Stomach (tissue), 9 donors: ENCODE measurements around the gene SLC6A17. TPM values are rescaled to one million over a fixed set of nuclear protein-coding genes. Genes with fewer than 3 reads are reported as not detected.

Experiments
- DNase-seq, 2 donors: peaks; one replicate each; pipeline versions ENCODE4 v3.0.0 to v3.0.0-alpha.2; 2013 to 2019
- H3K27ac ChIP-seq, 5 donors: fragments of 200-600 bp in 4 of 5; sonication (generic) in 4 of 5; one replicate each; pipeline ENCODE4 v1.5.1; 2013 to 2019; ENCODE audit warnings: mild to moderate bottlenecking in 1 of 5, moderate library complexity in 1 of 5
- H3K27me3 ChIP-seq, 3 donors: fragments of 200-600 bp; sonication (generic); one replicate each; pipeline ENCODE4 v1.5.1; 2017 to 2019; ENCODE audit warnings: mixed run types in 1 of 3
- H3K36me3 ChIP-seq, 4 donors: fragments of 200-600 bp; sonication (generic); 1 replicate in 3 of 4; 2 replicates in 1 of 4; pipeline ENCODE4 v1.5.1; 2016 to 2019
- H3K4me1 ChIP-seq, 4 donors: fragments of 200-600 bp; sonication (generic); one replicate each; pipeline ENCODE4 v1.5.1; 2016 to 2019
- H3K4me3 ChIP-seq, 4 donors: fragments of 200-600 bp; sonication (generic) in 3 of 4; one replicate each; pipeline ENCODE4 v1.5.1; 2016 to 2019; ENCODE audit warnings: mild to moderate bottlenecking in 1 of 4
- H3K9me3 ChIP-seq, 4 donors: fragments of 200-600 bp; sonication (generic); one replicate each; pipeline ENCODE4 v1.5.1; 2016 to 2019
- EP300 ChIP-seq: sonication (generic); formaldehyde crosslinking; IDR thresholded peaks from one replicate; pipeline ENCODE4 v1.6.1; 2017; ENCODE audit warnings: antibody characterized with exemption
- POLR2A ChIP-seq, 4 donors: fragments of 450-650 bp; IDR thresholded peaks; one replicate each; pipeline ENCODE4 v1.6.1; 2016; ENCODE audit warnings: antibody characterized with exemption in 4 of 4, control low read depth in 2 of 4, mild to moderate bottlenecking in 1 of 4, moderate library complexity in 1 of 4
- POLR2AphosphoS5 ChIP-seq, 3 donors: sonication (generic); formaldehyde crosslinking; IDR thresholded peaks; one replicate each; pipeline ENCODE4 v1.6.1; 2016; ENCODE audit warnings: antibody characterized with exemption in 3 of 3
- WGBS, 5 donors: extraction: QIAGEN DNeasy Blood & Tissue Kit in 3 of 5; methylation state at CpG; one replicate each; pipeline versions ENCODE4 v1.1.5 to v1.1.7; 2013 to 2018; 5-methylcytosine and 5-hydroxymethylcytosine counted together
- intact Hi-C: fragments of 100-400 bp; cut with DNase I; formaldehyde crosslinking; loops from one replicate; pipeline ENCODE4 v1.15.1; 2023; ENCODE audit warnings: low total_unique reads
- polyA plus RNA-seq, 3 donors: library from polyadenylated mRNA; stranded (reverse); fragments of 200-250 nt; gene quantifications; one replicate each; pipeline ENCODE4 v1.2.3, GENCODE V29; 2013
- total RNA-seq, 5 donors: library from RNA; depleted of rRNA; stranded (reverse); fragments of >200 nt; gene quantifications; one replicate each; pipeline versions ENCODE4 v1.1.0 to v1.2.3, GENCODE V29; 2014 to 2016
- TF ChIP-seq, protein P1 (sequence below), 7 experiments: fragments of 450-650 bp in 4 of 7; fragments of 200-600 bp in 3 of 7; sonication (generic) in 3 of 7; IDR thresholded peaks; one replicate each; pipeline ENCODE4 v1.5.1; 2016 to 2019; ENCODE audit warnings: antibody characterized with exemption in 7 of 7, control low read depth in 2 of 7, mild to moderate bottlenecking in 1 of 7
- donor health status: healthy with polysubstance abuse.
- donor health status: Bipolar disorder and iron deficiency.
- donor health status: healthy.

The SLC6A17 gene
- total and polyA plus RNA-seq, 8 donors, result 0.08 to 0.37 (median 0.14) TPM; not detected in 3

DNA sequence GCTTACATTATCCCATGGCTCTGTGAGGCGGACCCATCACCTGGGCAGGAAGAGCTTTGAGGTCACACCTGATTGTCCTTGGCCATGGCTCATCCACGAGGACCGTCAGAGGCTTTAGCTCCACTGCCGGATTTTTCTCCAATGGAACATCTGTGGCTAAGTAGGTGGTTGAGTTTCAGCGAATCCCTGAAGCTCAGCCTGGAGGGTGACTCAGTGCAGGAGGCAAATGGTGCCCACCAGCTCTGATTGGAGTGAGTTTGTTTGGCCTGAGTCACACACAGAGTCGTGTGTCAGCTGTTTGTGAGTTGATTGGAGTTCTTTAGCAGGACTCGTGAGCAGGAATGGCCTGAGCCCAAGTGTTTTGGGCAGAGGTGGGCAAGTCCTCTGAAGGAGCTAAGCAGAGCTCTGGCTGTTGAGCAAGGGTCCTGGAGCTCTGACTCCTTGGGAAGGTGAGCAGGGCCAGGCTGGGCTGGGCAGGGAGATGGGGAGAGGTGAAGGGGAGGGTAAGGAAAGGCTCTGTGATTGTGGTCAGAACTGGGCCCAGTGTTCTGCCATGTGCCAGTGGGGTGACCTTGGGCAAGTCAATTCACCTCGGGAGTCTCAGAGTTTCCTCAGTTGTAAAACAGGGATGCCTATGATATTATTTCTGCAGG is 2.0 kb downstream of the SLC6A17 start:
- H3K27me3 ChIP-seq, result peaks cover 14 to 99% (median 51%) of the 10 kb centered on the region in 3 donors
- H3K9me3 ChIP-seq, result no peaks in the 10 kb centered on the region
- WGBS, 5 donors, result 50 to 59% (median 54%) methylated on average over 4 to 8 of the region's 8 CpGs
- TF ChIP-seq POLR2AphosphoS5 (IDR thresholded peaks at IDR 0.05), result no peak
- TF ChIP-seq, protein P1, sequence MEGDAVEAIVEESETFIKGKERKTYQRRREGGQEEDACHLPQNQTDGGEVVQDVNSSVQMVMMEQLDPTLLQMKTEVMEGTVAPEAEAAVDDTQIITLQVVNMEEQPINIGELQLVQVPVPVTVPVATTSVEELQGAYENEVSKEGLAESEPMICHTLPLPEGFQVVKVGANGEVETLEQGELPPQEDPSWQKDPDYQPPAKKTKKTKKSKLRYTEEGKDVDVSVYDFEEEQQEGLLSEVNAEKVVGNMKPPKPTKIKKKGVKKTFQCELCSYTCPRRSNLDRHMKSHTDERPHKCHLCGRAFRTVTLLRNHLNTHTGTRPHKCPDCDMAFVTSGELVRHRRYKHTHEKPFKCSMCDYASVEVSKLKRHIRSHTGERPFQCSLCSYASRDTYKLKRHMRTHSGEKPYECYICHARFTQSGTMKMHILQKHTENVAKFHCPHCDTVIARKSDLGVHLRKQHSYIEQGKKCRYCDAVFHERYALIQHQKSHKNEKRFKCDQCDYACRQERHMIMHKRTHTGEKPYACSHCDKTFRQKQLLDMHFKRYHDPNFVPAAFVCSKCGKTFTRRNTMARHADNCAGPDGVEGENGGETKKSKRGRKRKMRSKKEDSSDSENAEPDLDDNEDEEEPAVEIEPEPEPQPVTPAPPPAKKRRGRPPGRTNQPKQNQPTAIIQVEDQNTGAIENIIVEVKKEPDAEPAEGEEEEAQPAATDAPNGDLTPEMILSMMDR (IDR thresholded peaks at IDR 0.05), result no peak
- TF ChIP-seq EP300, result no peak
- TF ChIP-seq POLR2A (IDR thresholded peaks at IDR 0.05), result no peak
- intact Hi-C loops, result no loop called here
- H3K27ac ChIP-seq, result no peak overlapping the region
- H3K36me3 ChIP-seq, result no peaks in the 10 kb centered on the region
- no peak for DNase-seq
- peaks cover 8 to 18% (median 15%) of the 10 kb centered on the region in 4 donors for H3K4me1 ChIP-seq
- H3K4me3 ChIP-seq, result no peak overlapping the region

DNA sequence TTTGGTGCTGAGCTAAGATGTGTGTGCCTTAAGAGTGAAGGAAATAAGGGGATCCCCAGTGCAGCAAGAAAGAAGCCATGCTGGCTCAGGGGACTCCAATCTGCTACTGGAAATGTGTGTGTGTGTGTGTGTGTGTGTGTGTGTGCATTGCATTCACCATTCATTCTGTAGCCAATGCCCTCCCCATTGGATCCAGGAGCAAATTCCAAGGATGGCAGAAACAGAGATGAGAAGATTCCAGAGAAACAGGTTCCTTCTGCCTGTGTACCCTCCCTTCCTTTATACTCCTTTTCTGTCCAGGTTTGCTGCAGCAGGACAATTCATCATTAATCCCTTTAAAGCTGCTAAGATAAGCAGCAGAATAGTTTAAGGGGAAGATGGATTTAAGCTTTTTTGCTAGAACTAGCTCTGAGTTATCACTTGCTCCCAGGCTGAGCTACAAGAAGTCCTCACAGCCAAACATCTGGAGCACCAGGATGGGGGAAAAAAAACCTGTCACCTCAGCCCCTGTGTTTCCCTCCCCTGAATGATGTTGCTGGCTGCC is 3.2 kb downstream of the SLC6A17 start:
- peaks cover 14 to 92% (median 51%) of the 10 kb centered on the region in 3 donors for H3K27me3 ChIP-seq
- DNase-seq, result no peak
- TF ChIP-seq, protein P1 (IDR thresholded peaks at IDR 0.05), result no peak
- TF ChIP-seq POLR2A (IDR thresholded peaks at IDR 0.05) (no peak), POLR2AphosphoS5 (IDR thresholded peaks at IDR 0.05) (no peak), EP300 (no peak)
- H3K4me3 ChIP-seq, result no peak overlapping the region
- H3K9me3 ChIP-seq, result no peaks in the 10 kb centered on the region
- no peaks in the 10 kb centered on the region for H3K36me3 ChIP-seq
- H3K27ac ChIP-seq, result no peak overlapping the region
- intact Hi-C loops, result no loop called here
- peaks cover 8 to 18% (median 15%) of the 10 kb centered on the region in 4 donors for H3K4me1 ChIP-seq

DNA sequence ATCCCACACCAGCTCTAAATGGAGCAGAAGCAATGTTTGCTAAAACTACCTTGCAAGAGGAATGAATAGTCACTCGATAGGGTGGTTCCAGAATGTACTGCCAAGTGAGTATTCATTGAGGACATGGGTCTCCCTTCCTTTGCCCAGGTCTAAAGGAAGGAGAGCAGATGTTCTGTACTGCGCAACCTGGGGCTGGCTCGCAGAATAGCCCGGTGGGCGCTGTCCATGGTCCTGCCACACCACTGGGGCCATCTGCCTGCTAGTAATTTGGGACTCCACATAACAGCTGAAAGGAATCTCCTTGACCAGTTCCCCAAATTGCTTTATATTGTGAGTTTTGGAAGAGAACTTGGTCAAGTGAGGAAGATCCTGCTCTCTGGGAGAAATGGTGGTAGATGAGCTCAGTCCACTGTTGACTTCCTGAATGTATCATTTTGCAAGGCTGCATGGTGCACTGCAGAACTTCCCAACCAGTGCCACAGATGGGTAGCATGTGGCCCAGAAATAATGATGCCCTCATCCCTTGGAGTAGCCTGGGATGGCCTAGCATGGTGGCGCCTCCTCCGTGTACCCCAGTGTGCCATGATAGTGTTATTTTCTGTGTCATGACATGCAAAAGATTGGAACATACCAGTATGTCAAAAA is 5.7 kb downstream of the SLC6A17 start:
- intact Hi-C loops, result no loop called here

DNA sequence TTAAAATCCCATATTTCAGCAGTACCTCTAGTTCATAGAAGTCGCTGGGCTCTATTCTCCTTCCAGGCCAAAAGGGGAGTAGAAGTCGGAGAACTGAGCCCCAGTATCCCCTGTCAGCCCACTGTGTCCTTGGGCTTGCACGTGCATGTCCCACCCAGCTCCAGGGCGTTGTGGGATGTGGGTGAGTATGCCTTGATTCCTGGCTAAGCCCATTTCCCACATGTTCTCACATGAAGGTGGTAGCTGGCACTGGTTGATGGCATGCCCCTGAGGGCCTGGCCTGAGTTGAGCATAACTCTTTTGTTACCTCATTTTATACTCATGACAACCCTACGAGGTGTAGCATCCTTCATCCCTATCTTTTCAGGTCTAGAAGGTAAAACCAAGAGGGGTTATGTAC is 8.0 kb downstream of the SLC6A17 start:
- 67 to 74% (median 71%) methylated on average over 5 of the region's 5 CpGs for WGBS, 5 donors
- no peak for TF ChIP-seq POLR2AphosphoS5 (IDR thresholded peaks at IDR 0.05)
- no peak for TF ChIP-seq EP300
- TF ChIP-seq, protein P1 (IDR thresholded peaks at IDR 0.05), result no peak
- TF ChIP-seq POLR2A (IDR thresholded peaks at IDR 0.05), result no peak
- H3K4me1 ChIP-seq, result no peaks in the 10 kb centered on the region
- H3K9me3 ChIP-seq, result peaks cover 0 to 9% (median 3%) of the 10 kb centered on the region in 4 donors
- no peak overlapping the region for H3K4me3 ChIP-seq
- no peaks in the 10 kb centered on the region for H3K36me3 ChIP-seq
- no peak overlapping the region for H3K27ac ChIP-seq
- no peak for DNase-seq
- intact Hi-C loops, result no loop called here
- peaks cover 0 to 62% (median 13%) of the 10 kb centered on the region in 3 donors for H3K27me3 ChIP-seq

More for the DNA sequence above, 5.7 kb downstream of the SLC6A17 start:
- no peaks in the 10 kb centered on the region for H3K36me3 ChIP-seq
- peaks cover 5 to 67% (median 32%) of the 10 kb centered on the region in 3 donors for H3K27me3 ChIP-seq
- TF ChIP-seq POLR2A (IDR thresholded peaks at IDR 0.05), result no peak
- no peak for TF ChIP-seq EP300
- TF ChIP-seq, protein P1 (IDR thresholded peaks at IDR 0.05), result no peak
- TF ChIP-seq POLR2AphosphoS5 (IDR thresholded peaks at IDR 0.05), result no peak
- DNase-seq, result peak; percentile 65 to 88
- H3K27ac ChIP-seq, result no peak overlapping the region
- peaks cover 0 to 6% (median under 1%) of the 10 kb centered on the region in 4 donors for H3K9me3 ChIP-seq
- no peak overlapping the region for H3K4me3 ChIP-seq
- WGBS, 5 donors, result 17 to 23% (median 19%) methylated on average over 7 of the region's 7 CpGs
- H3K4me1 ChIP-seq, result peaks cover 1 to 7% (median 4%) of the 10 kb centered on the region in 4 donors
